Loucy (cell line): ENCODE results near the gene IREB2.

ENCODE experiments used
- CTCF ChIP-seq: fragments of 200-600 bp; sonication (generic); conservative IDR thresholded peaks from 2 replicates; pipeline ENCODE4 v1.5.1; 2014; ENCODE audit warnings: mild to moderate bottlenecking, antibody characterized with exemption, low read length
- EZH2phosphoT487 ChIP-seq: fragments of 200-600 bp; IDR thresholded peaks from 2 replicates; pipeline ENCODE4 v1.6.1; 2018; ENCODE audit warnings: antibody characterized with exemption, mild to moderate bottlenecking, moderate library complexity, borderline replicate concordance

GRCh38 chr15:78446551-78446950 lies 8.5 kb downstream of the IREB2 start:
- TF ChIP-seq CTCF (no peak), EZH2phosphoT487 (no peak)
